Measurements from ENCODE around the gene COL5A1. TPM values are rescaled to one million over a fixed set of nuclear protein-coding genes. Genes with fewer than 3 reads are reported as not detected.

Gene COL5A1
- total and polyA plus RNA-seq, 2 experiments from 2014 or later: 2.5 to 13.1 TPM

- Histone ChIP-seq H3K9me2 (ENCODE audit: insufficient read depth) (no peaks in the 10 kb centered on the region), H2AFZ (no peak overlapping the region), H3K4me3 (no peak overlapping the region), H3K79me2 (replicated peaks; ENCODE audit: insufficient read depth) (no peaks in the 10 kb centered on the region), H3K27me3 (ENCODE audit: insufficient read depth) (no peaks in the 10 kb centered on the region), H4K20me1 (replicated peaks; ENCODE audit: insufficient read depth) (no peaks in the 10 kb centered on the region), H3K4me1 (ENCODE audit: insufficient read depth) (no peaks in the 10 kb centered on the region), H3F3A (replicated peaks; ENCODE audit: low read depth) (no peaks in the 10 kb centered on the region), H3K4me2 (no peak overlapping the region), H3K27ac (ENCODE audit: low read depth) (no peak overlapping the region), H3K36me3 (ENCODE audit: insufficient read depth) (no peaks in the 10 kb centered on the region; the same call in 1 of the 2 replicates)
- TF ChIP-seq EZH2phosphoT487 (IDR thresholded peaks at IDR 0.05; ENCODE audit: unreplicated experiment) (no peak), CTCF (conservative IDR thresholded peaks at IDR 0.05; ENCODE audit: low read depth in 2 of 2) (no peak), JUNB (IDR thresholded peaks at IDR 0.05; ENCODE audit: unreplicated experiment) (no peak), ZNF462 (CRISPR knock-in tag; IDR thresholded peaks at IDR 0.05) (no peak), NANOG (IDR thresholded peaks at IDR 0.05; ENCODE audit: borderline replicate concordance) (no peak), ETS1 (IDR thresholded peaks at IDR 0.05) (no peak), REST (IDR thresholded peaks at IDR 0.05; ENCODE audit: unreplicated experiment) (no peak), EZH2 (IDR thresholded peaks at IDR 0.05; ENCODE audit: low read depth, unreplicated experiment) (no peak), CREB1 (CRISPR knock-in tag; IDR thresholded peaks at IDR 0.05; ENCODE audit: low read depth) (no peak), ZNF331 (CRISPR knock-in tag; IDR thresholded peaks at IDR 0.05; ENCODE audit: low read depth) (no peak), ZNF114 (CRISPR knock-in tag; IDR thresholded peaks at IDR 0.05) (no peak), STAT1 (IDR thresholded peaks at IDR 0.05; ENCODE audit: unreplicated experiment) (no peak), POLR2AphosphoS5 (IDR thresholded peaks at IDR 0.05; ENCODE audit: low read depth) (no peak)
- no peak for ATAC-seq
- H3K27me3 Mint-ChIP-seq (ENCODE audit: insufficient read depth, low read depth, poor library complexity): peaks cover 6% of the 10 kb centered on the region
- no peak overlapping the region for H3K27ac Mint-ChIP-seq
- peaks cover 3% of the 10 kb centered on the region; the same call in 2 of the 3 replicates for H3K4me1 Mint-ChIP-seq
- no peak for DNase-seq (ENCODE audit: low spot score)
- H3K4me3 Mint-ChIP-seq: no peak overlapping the region
- H3K36me3 Mint-ChIP-seq (ENCODE audit: low read depth): peaks cover 3% of the 10 kb centered on the region; the same call in 1 of the 3 replicates
- H3K9me3 Mint-ChIP-seq: 0 out of 3 replicates have a peak, but pooled peaks cover 2% of the 10 kb centered on the region
Observed at GRCh38 chr9:134735441-134736175, 94.0 kb downstream of the COL5A1 start.

Measured in GM23338 (cell line).